OCI-LY7 (cell line): Measurements from ENCODE around the gene LAGE3. TPM values are rescaled to one million over a fixed set of nuclear protein-coding genes. Genes with fewer than 3 reads are reported as not detected.
"Not testable (repeated sequence)": the region's sequence is repeated elsewhere in the genome, so short reads cannot be mapped to it uniquely, and the experiment has no call there.

ENCODE experiments used
- BruUV-seq: library from RNA; stranded (reverse); fragments of 400-500 nt; replicated peaks from 2 replicates; lab custom pipeline; 2021; lab: Mats Ljungman, UMichigan
- CTCF ChIA-PET: fragments of 300-600 bp; sonication (Branson Sonifier 250); formaldehyde crosslinking; loops from one replicate; lab custom pipeline; 2022; ENCODE audit warnings: antibody characterized with exemption; ENCODE audit not compliant: unreplicated experiment; lab: Charles Lee
- POLR2A ChIA-PET: fragments of 300-600 bp; sonication (Branson Sonifier 250); formaldehyde crosslinking; loops from one replicate; lab custom pipeline; 2022; ENCODE audit warnings: antibody characterized with exemption; lab: Charles Lee
- DNase-seq: peaks from one replicate; pipeline ENCODE4 v3.0.0-alpha.2; 2015; ENCODE audit warnings: low spot score
- H2AFZ ChIP-seq: fragments of 200-600 bp; sonication (generic), shearing (Covaris generic); 2 replicates; pipeline ENCODE4 v1.6.1; 2014; ENCODE audit warnings: mild to moderate bottlenecking, antibody characterized with exemption, low read length, moderate library complexity
- H3K27ac ChIP-seq: fragments of 200-600 bp; sonication (generic); 2 replicates; pipeline ENCODE4 v1.5.1; 2014; ENCODE audit warnings: mixed run types, low read depth, mild to moderate bottlenecking, moderate library complexity, low read length, inconsistent platforms; ENCODE audit not compliant: poor library complexity, severe bottlenecking
- H3K36me3 ChIP-seq: fragments of 200-600 bp; sonication (generic); 2 replicates; pipeline ENCODE4 v1.6.1; 2014; ENCODE audit warnings: mild to moderate bottlenecking, antibody characterized with exemption, low read length, moderate library complexity, mixed read lengths; ENCODE audit not compliant: insufficient read depth
- H3K4me1 ChIP-seq: fragments of 200-600 bp; sonication (generic); 2 replicates; pipeline ENCODE4 v1.5.1; 2014; ENCODE audit warnings: mild to moderate bottlenecking, low read length; ENCODE audit not compliant: insufficient read depth, poor library complexity, severe bottlenecking
- H3K4me2 ChIP-seq: fragments of 200-600 bp; sonication (generic); 2 replicates; pipeline ENCODE4 v1.6.1; 2014; ENCODE audit warnings: mild to moderate bottlenecking, low read length
- H3K4me3 ChIP-seq: fragments of 200-600 bp; sonication (generic); 2 replicates; pipeline ENCODE4 v1.5.1; 2014; ENCODE audit warnings: mild to moderate bottlenecking, low read depth, low read length; ENCODE audit not compliant: poor library complexity, severe bottlenecking
- H3K79me2 ChIP-seq: fragments of 200-600 bp; sonication (generic); 2 replicates; pipeline ENCODE4 v1.6.1; 2016; ENCODE audit warnings: low read depth, mild to moderate bottlenecking, low read length, moderate library complexity, mixed read lengths; ENCODE audit not compliant: insufficient read depth
- H3K9me2 ChIP-seq: fragments of 200-600 bp; sonication (generic); 2 replicates; pipeline ENCODE4 v1.6.1; 2016; ENCODE audit warnings: mild to moderate bottlenecking, low read length, mixed read lengths; ENCODE audit not compliant: insufficient read depth
- H3K9me3 ChIP-seq: fragments of 200-600 bp; sonication (generic); 2 replicates; pipeline ENCODE4 v1.6.1; 2014; ENCODE audit warnings: mild to moderate bottlenecking, mixed run types, low read length, mixed read lengths
- H4K20me1 ChIP-seq: fragments of 200-600 bp; sonication (generic); 2 replicates; pipeline ENCODE4 v1.6.1; 2014; ENCODE audit warnings: mild to moderate bottlenecking, antibody characterized with exemption, low read length, moderate library complexity, mixed read lengths; ENCODE audit not compliant: insufficient read depth
- CTCF ChIP-seq: fragments of 200-600 bp; sonication (generic); conservative IDR thresholded peaks from 2 replicates; pipeline ENCODE4 v1.5.1; 2014; ENCODE audit warnings: mild to moderate bottlenecking, antibody characterized with exemption, low read length, moderate library complexity, mixed read lengths
- EZH2phosphoT487 ChIP-seq: fragments of 200-600 bp; sonication (generic); IDR thresholded peaks from 2 replicates; pipeline ENCODE4 v1.6.1; 2018; ENCODE audit warnings: low read depth, borderline replicate concordance, mild to moderate bottlenecking, mixed run types, antibody characterized with exemption, low read length, moderate library complexity, mixed read lengths
- intact Hi-C: fragments of 100-400 bp; cut with micrococcal nuclease; formaldehyde crosslinking; loops from one replicate; pipeline ENCODE4 v1.10.0; 2022; ENCODE audit not compliant: unreplicated experiment
- total RNA-seq, 2 experiments: library from RNA; depleted of rRNA in 1 of 2; stranded (reverse); fragments of >200 nt in 1 of 2; shearing (Covaris generic) in 1 of 2; gene quantifications; 2 replicates each; pipeline ENCODE4 v1.2.3, GENCODE V29; 2014 to 2022

The LAGE3 gene
- total RNA-seq, 2 experiments from 2014 or later, result 40.6 to 70.1 TPM

GRCh38 chrX:154502098-154502497, 23.0 kb upstream of the LAGE3 start:
- POLR2A ChIA-PET, result interaction anchor here (0.7 to 0.9 kb wide), 3 partner anchors 11 to 75 kb away, joined by 4 to 8 read pairs (median 4); partner anchors contain the start of gene SLC10A3
- no peaks in the 10 kb centered on the region for H3K9me2 ChIP-seq
- no peaks in the 10 kb centered on the region for H3K4me1 ChIP-seq
- no peaks in the 10 kb centered on the region for H4K20me1 ChIP-seq
- no peaks in the 10 kb centered on the region for H3K36me3 ChIP-seq
- BruUV-seq, result no TSS peak
- H3K4me2 ChIP-seq, result no peak overlapping the region
- no peaks in the 10 kb centered on the region for H3K9me3 ChIP-seq
- TF ChIP-seq EZH2phosphoT487 (no peak), CTCF (no peak)
- H3K79me2 ChIP-seq, result no peaks in the 10 kb centered on the region
- DNase-seq, result no peak
- intact Hi-C loops, result no loop called here
- no peak overlapping the region for H3K27ac ChIP-seq
- no peak overlapping the region for H2AFZ ChIP-seq
- no peak overlapping the region for H3K4me3 ChIP-seq
- CTCF ChIA-PET, result no interaction called here

- H3K4me2 ChIP-seq, H3K9me3 ChIP-seq, H3K36me3 ChIP-seq, H3K79me2 ChIP-seq, intact Hi-C loops, H3K27ac ChIP-seq, H3K4me1 ChIP-seq, H3K9me2 ChIP-seq, DNase-seq, H4K20me1 ChIP-seq, BruUV-seq, H2AFZ ChIP-seq, CTCF ChIA-PET, H3K4me3 ChIP-seq: not testable (repeated sequence)
- POLR2A ChIA-PET, result interaction anchor here (0.7 kb wide), 3 partner anchors 25 to 557 kb away, joined by 3 to 4 read pairs (median 4); partner anchors contain the start of gene RENBP
Measured at GRCh38 chrX:154501423-154501822, 22.3 kb upstream of the LAGE3 start.

- H3K36me3 ChIP-seq, H3K4me2 ChIP-seq, H3K4me3 ChIP-seq, intact Hi-C loops, DNase-seq, H3K9me2 ChIP-seq, H2AFZ ChIP-seq, H4K20me1 ChIP-seq, H3K79me2 ChIP-seq, BruUV-seq, CTCF ChIA-PET, H3K4me1 ChIP-seq, H3K27ac ChIP-seq, H3K9me3 ChIP-seq: not testable (repeated sequence)
- POLR2A ChIA-PET, result interaction anchor here (0.7 to 1.2 kb wide), 3 partner anchors 20 to 520 kb away, joined by 3 to 7 read pairs (median 7); partner anchors contain the start of gene FAM3A
Measured at GRCh38 chrX:154496591-154497137, 17.6 kb upstream of the LAGE3 start.
